OCI-LY1 (cell line): ENCODE measurements around the gene RABL6.

ENCODE experiments used
- CTCF ChIP-seq: fragments of 200-600 bp; sonication (generic), shearing (Covaris generic); IDR thresholded peaks from 2 replicates; pipeline ENCODE4 v1.5.1; 2017; ENCODE audit warnings: mild to moderate bottlenecking, antibody characterized with exemption, low read length, moderate library complexity, mixed read lengths
- EZH2 ChIP-seq: fragments of 200-600 bp; sonication (generic), shearing (Covaris generic); IDR thresholded peaks from 2 replicates; pipeline ENCODE4 v1.8.0; 2017; ENCODE audit warnings: borderline replicate concordance, mixed run types, mild to moderate bottlenecking, antibody characterized with exemption, low read length, moderate library complexity, mixed read lengths

- TF ChIP-seq EZH2 (no peak), CTCF (no peak)
Measured at GRCh38 chr9:136850866-136851775, 43.4 kb downstream of the RABL6 start.
